GM23248 (cell line): ENCODE data around the gene COL9A3.

ENCODE experiments used
- EZH2 ChIP-seq: fragments of 200-600 bp; sonication (generic); IDR thresholded peaks from 2 replicates; pipeline ENCODE4 v1.6.1; 2018; ENCODE audit warnings: antibody characterized with exemption, mild to moderate bottlenecking; ENCODE audit not compliant: insufficient read depth, poor library complexity, severe bottlenecking
- EZH2phosphoT487 ChIP-seq: fragments of 200-600 bp; sonication (generic); IDR thresholded peaks from 2 replicates; pipeline ENCODE4 v1.6.1; 2018; ENCODE audit warnings: antibody characterized with exemption, moderate library complexity, mild to moderate bottlenecking, low read depth; ENCODE audit not compliant: insufficient read depth

- TF ChIP-seq EZH2: no peak
- no peak for TF ChIP-seq EZH2phosphoT487
Measured at GRCh38 chr20:62846166-62846890, 29.5 kb downstream of the COL9A3 start.
